HUDEP-2 (cell line): Measurements from ENCODE around the gene ARPIN.
"Not testable (repeated sequence)": the region's sequence is repeated elsewhere in the genome, so short reads cannot be mapped to it uniquely, and the experiment has no call there.

Experiments used
- DNase-seq, 76 experiments: peaks; one replicate each; lab custom pipeline; 2025; ENCODE audit not compliant: unreplicated experiment in 76 of 76; lab: John Stamatoyannopoulos, UW

Gene ARPIN

DNA sequence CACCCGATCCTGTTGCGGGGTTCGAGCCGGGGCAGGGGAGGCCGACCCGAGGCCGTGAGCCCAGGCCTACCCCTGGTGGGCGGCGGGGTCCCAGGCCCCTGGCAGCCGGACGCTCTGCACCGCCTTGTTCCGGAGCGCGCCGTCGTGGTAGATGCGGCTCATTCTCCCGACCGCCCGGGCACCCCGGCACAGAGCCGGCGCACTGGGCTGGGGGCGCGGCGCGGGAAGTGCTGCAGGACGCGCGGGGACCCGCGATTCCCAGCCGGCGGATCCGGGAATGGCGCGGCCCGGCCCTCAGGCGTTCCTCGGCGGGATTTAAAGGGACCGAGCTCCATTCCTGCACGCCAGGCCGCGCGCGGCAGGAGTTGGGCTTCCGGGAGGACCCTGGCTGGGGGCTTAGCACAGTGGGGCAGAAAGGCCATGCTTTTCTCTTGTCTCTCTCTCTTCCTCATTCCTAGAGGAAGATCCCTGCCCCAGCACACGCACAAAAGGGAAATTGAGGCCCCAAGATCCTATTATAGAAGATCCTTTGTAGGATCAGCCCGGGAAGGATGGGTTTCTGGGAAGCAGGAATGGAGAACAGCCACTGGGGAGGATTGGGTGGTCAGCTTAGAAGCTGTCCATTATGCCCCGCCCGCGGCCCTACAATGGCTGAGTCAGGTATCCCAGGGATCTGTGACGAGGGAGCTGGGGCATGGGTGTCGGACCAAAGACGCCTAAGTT is at the start of gene ARPIN:
Gene ARPIN, minus strand, starts transcription at position 279 of the 723 bp plus-strand sequence. Its CDS starts 117 bp downstream, at position 162.
- DNase-seq, result no peak

DNA sequence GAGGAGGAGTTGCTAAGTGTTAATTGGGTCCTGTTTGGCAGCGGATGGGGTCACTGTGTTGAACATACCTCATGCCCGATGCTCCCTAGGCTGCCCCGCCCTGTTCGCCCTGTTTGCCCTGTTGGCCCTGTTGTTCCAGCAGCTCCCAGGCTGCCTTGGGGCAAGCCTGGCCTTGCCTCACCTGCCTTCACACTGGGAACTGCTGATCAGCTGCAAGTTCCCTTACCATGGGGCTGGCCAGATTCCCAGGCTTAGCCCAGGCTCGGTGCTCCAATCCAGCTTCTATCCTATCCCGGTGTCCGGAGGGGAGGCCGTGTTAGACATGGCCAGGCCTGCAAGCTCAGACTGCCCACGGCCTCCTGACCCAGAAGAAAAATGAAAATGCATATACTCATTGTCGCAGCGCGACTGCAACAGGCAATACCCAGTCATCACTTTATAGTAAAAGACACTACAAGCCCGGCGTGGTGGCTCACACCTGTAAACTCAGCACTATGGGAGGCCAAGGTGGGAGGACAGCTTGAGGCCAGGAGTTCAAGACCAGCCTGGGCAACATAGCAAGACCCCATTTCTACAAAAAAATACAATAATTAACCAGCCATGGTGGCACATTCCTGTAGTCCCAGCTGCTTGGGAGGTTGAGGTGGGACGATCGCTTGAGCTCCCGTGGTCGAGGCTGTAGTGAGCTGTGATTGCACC is 45.5 kb upstream of the ARPIN start:
- no peak for DNase-seq

DNA sequence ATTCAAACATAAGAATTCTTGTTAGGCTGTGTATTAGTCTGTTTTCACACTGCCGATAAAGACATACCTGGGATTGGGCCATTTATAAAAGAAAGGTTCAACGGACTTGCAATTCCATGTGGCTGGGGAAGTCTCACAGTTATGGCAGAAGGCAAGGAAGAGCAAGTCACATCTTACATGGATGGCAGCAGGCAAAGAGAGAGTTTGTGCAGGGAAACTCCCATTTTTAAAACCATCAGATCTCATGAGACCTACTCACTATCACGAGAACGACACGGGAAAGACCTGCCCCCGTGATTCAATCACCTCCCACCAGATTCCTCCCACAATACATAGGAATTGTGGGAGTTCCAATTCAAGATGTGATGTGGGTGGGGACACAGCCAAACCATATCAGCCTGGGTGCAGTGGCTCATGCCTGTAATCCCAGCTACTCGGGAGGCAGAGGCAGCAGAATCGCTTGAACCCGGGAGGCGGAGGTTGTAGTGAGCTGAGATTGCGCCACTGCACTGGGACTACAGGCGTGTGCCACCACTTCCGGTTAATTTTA is 42.8 kb upstream of the ARPIN start:
- DNase-seq, result not testable (repeated sequence)

DNA sequence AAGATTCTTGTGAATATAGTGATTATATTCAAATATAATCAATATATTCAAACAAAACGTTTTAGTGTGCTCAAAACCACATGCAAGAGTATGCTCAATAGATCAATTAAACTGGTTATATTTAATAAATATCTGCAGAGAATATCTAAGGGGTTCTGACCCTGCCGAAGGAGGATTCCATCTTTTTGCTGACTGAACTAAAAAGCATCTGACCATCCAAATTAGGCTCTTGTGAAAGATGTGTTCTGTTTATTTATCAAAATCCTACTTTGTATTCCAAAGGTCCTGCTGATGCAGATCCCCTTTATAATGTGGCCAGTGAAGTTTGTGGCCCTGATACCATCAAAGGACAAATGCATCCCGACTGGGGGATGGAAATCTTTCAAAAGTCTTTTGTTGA is 41.8 kb upstream of the ARPIN start:
- DNase-seq, result no peak

DNA sequence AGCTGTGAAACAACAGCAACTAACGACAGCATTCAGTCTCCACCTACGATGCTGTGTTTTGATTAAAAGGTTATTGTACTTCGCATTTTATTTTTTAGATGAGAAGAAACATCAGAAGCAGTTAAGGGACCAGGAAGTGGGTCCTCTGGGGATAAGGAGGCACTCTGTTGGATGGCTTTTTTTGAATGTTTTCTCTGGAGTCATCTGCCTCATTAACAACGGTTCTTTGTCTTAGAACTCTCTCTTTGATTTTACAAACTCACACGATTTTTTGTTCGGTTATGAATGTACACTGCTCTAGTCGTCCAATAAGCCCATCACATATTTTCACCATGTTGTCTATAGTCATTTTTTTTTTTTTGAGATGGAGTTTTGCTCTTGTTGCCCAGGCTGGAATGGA is 36.0 kb upstream of the ARPIN start:
- no peak for DNase-seq

DNA sequence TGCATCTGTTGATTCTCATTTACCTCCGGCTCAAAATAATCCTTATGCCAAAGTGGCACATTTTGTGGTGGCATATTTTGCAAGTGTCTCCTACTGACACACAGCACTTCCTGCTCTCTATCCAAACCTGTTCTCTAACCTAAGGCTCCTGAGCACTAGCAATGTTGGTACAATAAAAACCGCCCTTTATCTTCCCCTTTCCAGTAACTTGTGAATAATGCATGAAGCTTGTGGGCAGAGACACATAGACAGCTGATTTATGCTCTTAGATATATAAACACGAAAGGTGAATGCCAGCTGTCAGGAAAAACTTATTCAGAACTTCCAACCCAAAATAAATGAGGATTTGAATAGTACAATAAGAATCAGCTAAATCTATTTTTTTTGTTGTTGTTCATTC is 34.6 kb upstream of the ARPIN start:
- no peak for DNase-seq

DNA sequence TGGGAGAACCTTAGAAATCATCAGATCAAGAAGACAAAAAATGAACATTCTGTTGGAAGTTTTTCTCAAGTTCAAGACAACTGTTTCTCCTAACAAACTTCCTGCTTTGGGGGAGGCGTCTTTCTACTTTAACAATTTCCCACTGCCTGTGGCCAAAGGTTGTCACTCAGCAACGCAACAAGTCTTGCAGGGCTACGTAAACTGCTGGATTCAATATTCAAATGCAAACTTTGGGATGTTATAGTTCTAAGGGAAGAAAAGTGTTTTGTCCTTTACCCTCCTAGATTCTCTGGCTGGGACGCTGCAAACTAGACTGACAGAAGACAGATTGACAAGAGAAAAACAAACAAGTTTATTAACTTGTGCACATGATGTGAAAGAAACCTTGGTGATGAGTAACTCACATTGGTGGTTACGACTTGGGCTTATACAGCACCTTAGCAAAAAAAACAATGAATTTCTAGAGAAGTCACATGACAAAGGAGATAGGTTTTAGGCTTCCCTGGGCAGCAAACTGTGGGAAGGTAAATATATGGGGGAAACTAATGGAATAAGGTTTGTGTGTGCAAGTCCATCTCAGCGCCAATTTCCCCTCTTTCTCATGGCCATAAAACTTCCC is 34.0 kb upstream of the ARPIN start:
- DNase-seq, result no peak

DNA sequence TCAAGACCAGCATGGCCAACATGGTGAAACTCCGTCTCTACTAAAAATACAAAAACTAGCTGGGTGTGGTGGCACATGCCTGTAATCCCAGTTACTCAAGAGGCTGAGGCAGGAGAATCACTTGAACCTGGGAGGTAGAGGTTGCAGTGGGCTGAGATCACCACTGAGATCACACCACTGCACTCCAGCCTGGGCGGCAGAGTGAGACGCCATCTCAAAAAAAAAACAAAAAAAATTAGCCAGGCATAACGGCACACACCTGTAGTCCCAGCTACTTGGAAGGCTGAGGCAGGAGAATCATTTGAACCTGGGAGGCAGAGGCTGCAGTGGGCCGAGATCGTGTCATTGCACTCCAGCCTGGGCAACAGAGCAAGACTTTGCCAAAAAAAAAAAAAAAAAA is 31.0 kb upstream of the ARPIN start:
- not testable (repeated sequence) for DNase-seq

DNA sequence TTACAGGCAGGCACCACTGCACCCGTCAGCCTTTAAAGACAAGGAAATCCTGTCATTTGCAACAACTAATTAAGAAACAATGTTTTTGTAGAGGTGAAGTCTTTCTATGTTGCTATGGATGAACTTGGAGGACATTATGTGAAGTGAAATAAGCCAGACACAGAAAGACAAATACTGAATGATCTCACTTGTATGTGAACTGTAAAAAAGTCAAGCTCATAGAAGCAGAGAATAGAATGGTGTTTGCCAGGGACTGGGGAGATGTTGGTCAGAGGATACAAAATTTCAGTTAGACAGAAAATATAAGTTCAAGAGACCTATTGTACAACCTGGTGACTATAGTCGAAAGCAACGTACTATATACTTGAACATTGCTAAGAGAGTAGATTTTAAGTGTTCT is 27.2 kb upstream of the ARPIN start:
- DNase-seq, result no peak

DNA sequence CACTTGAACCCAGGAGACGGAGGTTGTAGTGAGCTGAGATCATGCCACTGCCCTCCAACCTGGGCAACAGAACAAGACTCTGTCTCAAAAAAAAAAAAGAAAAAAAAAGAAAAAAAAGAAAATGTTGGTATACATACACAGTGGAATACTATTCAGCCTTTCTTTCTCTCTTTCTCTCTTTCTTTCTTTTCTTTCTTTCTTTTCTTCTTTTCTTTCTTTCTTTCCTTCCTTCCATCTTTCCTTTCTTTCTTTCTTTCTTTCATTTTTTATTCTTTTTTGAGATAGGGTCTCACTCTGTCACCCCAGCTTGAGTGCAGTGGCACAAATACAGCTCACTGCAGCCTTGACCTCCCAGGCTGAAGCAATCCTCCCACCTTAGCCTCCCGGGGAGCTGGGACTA is 26.6 kb upstream of the ARPIN start:
- DNase-seq, result not testable (repeated sequence)

DNA sequence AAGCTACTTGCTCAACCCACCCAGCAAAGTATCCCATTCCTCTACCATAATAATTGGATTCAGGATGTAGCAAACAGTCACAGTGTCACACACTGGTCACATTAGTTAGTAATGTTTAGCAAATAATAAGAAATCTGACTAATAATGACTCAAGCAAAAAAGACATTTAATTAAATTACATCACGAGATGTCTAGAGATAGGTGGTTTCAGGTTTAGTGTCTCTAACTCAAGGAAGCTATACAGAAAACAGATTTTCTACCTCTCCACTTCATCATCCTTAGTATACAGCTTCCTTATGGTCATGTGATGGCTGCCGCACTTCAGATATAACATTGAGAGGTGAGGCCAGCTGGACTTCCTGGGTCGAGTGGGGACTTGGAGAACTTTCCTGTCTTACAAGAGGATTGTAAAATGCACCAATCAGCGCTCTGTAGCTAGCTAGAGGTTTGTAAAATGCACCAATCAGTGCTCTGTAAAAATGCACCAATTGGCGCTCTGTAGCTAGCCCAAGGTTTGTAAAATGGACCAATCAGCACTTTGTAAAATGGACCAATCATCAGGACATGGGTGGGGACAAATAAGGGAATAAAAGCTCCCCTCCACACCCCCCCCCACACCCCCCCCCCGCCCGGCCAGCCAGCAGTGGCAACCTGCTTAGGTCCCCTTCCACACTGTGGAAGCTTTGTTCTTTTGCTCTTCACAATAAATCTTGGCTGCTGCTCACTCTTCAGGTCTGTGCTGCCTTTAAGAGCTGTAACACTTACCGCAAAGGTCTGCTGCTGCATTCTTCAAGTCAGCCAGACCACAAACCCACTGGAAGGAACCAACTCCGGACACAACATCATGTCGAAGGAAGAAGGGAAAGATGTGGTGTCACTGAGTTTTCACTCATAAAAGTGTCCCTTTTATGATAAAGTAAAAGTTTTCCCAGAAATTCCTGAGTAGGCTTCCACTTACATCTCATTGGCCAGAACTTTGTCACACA is 24.9 kb upstream of the ARPIN start:
- no peak for DNase-seq

DNA sequence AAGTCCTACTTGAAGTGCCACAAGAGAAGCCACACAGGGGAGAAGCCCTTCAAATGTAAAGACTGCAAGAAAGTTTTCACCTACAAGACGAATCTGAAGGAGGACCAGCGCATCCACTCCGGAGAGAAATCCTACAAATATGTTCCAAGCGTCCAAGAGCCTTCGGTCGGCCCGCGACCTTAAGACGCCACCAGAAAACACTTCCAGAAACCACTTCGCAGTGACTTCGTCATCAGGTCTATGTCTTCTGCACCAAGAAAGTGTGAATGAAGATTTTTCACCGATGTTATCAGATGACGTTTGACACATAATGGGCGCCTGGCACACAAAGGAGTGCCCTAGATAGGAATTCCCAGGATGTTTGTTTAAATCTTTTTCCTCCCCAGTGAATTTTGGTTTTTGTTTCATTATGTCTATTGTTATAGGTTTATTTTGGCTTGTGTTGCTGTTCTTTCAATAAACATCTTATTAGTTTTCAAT is 24.1 kb upstream of the ARPIN start:
- DNase-seq, result no peak

DNA sequence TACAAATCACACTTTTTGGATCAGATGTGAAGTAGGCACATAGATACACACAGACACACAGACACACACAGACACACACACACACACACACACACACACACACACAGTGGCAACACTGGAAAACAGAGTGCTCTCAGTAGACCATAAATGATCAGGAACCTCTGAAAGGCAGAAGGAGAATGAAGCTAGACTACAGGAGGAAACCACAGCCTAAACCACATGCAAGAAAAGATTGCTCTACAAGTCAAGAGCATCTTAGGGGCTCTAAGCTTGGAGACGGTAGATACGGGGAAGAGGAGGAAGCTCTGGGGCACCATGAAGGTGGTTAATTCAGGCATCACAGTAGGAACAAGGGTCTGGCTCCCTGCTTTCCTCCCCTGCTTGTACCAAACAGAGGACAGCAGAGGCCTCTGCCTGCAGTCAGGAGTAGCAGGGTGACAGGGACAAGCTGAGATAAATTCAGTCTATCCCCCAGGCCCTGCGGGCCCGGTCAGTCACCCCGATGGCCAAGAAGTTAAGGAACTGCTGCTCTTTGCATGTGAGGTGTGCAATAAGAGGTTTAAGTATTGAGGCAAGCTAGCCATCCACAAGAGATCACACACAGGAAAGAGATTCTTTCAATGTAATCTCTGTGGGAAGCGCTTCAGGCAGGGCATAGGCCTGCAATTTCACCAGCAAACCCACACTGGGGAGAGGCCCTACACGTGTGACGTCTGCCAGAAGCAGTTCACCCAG is 23.5 kb upstream of the ARPIN start:
- no peak for DNase-seq

DNA sequence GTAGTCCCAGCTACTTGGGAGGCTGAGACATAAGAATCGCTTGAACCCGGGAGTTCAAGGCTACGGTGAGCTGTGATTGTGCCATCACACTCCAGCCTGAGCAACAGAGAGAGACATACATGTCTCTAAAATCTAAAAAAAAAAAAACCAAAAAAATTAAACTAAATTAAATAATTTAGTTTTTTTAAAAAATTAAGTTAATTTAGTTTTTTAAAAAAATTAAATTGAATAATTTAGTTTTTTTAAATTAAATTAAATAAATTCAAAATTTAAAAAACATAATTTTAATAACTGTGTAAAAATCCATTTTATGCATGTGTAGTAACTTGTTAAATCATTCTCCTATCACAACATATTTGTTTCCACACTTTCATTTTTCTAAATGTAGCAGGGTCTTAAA is 20.1 kb upstream of the ARPIN start:
- DNase-seq, result no peak

DNA sequence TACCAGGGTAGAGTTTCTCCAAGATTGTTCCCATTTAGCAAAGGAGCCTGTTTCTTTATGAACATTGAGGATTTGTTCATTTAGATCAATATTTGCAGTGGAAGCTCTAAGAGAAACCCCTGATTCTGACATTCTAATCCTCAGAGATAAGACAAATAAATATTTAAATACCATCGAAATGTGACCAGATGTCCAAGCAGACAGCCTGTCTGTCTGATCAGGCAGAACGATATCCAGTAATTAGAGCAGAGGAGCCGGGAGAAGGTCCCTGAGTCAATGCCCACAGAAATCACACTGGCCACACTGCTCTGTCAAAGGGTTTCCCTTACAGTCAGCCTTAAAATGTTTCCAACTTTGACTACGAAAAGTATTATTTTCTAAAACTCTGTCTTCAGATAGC is 15.7 kb upstream of the ARPIN start:
- no peak for DNase-seq

DNA sequence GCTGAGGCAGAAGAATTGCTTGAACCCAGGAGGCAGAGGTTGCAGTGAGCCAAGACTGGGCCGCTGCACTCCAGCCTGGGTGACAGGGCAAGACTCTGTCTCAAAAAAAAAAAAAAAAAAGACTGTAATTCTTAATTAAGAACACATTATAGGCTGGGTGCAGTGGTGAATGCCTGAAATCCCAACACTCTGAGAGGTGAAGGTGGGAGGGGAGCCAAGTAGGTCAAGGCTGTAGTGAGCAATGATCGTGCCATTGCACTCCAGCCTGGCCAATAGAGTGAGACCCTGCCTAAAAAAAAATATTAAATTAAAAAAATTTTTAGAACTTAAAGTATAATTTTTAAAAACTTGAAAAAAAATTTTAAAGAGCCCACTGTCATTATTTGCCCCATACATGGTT is 13.4 kb upstream of the ARPIN start:
- DNase-seq, result no peak

DNA sequence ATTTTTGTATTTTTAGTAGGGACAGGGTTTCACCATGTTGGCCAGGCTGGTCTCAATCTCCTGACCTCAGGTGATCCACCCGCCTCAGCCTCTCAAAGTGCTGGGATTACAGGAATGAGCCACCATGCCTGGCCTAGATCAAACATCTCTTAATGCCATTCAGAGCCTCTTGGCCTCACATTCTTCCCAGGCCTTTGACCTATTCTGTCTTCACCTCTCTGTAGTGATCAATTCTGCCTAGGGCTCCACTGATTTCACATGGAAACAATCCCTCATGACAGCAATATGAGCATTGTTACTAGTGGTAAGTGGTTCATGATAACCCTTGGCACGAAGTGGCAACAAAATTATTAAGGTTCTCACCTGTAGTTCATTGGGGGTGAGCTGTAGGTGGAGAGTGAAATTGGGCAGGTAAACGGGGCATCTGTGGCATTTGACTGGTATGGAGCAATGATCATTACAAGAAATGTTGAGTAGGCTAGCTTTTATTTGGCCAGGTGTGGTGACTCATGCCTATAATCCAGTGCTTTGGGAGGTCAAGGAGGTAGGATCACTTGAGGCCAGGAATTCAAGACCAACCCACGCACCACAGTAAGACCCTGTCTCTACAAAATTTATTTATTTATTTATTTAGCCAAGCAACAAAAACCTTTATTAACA is 4.8 kb upstream of the ARPIN start:
- DNase-seq, result no peak

DNA sequence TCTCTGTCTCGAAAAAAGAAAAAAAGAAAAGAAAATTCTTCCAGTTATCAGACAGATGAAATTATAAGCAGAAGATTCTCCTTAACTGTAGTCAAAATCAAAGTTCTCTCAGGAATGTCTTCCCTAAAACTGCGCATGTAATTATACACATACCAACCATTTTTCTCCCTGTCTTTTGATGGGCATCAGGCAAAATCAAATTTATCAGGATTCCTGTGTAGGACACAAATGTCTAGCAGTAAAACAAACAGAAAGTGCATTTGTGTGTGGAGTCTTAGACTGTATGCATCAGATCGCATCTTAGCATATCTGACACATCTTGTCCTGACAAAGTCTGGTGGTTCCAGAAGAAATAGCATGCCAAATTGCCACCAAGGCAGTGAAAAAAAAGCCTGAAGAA is 3.9 kb upstream of the ARPIN start:
- no peak for DNase-seq

DNA sequence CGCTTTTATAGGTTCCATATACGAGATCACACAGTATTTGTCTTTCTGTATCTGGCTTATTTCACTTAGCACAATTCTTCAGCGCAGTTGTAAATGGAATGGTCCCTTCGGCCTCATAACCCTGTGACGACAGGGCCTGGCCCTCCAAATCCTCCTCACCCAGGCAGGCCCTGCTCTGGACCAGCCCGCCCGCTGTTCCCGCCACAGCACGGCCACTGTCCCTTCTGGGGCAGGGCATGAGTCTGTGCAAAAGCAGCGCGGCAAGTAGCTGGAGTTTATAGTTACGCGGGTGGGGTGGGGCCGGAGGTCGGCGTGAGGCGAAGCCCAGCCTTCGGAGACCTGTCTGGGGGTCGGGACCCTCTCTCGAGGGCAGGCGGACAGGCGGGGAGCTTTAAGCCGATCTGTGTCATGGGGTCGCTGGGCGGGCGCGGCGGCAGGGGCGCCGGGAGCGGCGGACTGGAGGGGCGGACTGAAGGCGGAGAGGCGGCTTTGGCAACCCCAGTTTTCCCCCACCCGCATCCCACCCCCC is 543 bp downstream of the ARPIN start:
- no peak for DNase-seq
